Stromal cell of bone marrow (primary cell): ENCODE measurements around the gene LCE1D.
A peak's percentile ranks its signal among the peaks of the same experiment; 100 is the strongest.

Experiments used
- DNase-seq: peaks from one replicate; pipeline ENCODE4 v3.0.0-alpha.2; 2012; ENCODE audit warnings: low read depth

The LCE1D gene

GRCh38 chr1:152796421-152796820 is at the start of gene LCE1D:
Gene LCE1D, plus strand, starts transcription at chr1:152796721. Its CDS starts 1,074 bp downstream, at chr1:152797795.
- no peak for DNase-seq

GRCh38 chr1:152747831-152748230 is 48.7 kb upstream of the LCE1D start:
- no peak for DNase-seq

- peak; percentile 18 for DNase-seq
Observed at GRCh38 chr1:152752225-152752624, 44.3 kb upstream of the LCE1D start.

GRCh38 chr1:152753586-152753985 is 42.9 kb upstream of the LCE1D start:
- DNase-seq = no peak

- DNase-seq = no peak
Observed at GRCh38 chr1:152756872-152757271, 39.6 kb upstream of the LCE1D start.

- no peak for DNase-seq
Observed at GRCh38 chr1:152757747-152758146, 38.8 kb upstream of the LCE1D start, which contains the start of gene KPRP. Gene KPRP, plus strand, starts transcription at chr1:152758025. Its CDS starts 1,564 bp downstream, at chr1:152759589.

GRCh38 chr1:152758636-152759035 is 37.9 kb upstream of the LCE1D start:
- DNase-seq = no peak

- no peak for DNase-seq
Observed at GRCh38 chr1:152759453-152760173, 36.9 kb upstream of the LCE1D start.

GRCh38 chr1:152760551-152761190 is 35.9 kb upstream of the LCE1D start:
- no peak for DNase-seq

- DNase-seq = no peak
Observed at GRCh38 chr1:152761609-152762213, 34.8 kb upstream of the LCE1D start.

- peak; percentile 9 for DNase-seq
Observed at GRCh38 chr1:152768847-152769533, 27.5 kb upstream of the LCE1D start.

- DNase-seq = no peak
Observed at GRCh38 chr1:152770411-152770810, 26.1 kb upstream of the LCE1D start.

- no peak for DNase-seq
Observed at GRCh38 chr1:152774875-152775274, 21.6 kb upstream of the LCE1D start, which contains the start of gene LCE1F. Gene LCE1F, plus strand, starts transcription at chr1:152775140. Its CDS starts 1,232 bp downstream, at chr1:152776372.

- DNase-seq = no peak
Observed at GRCh38 chr1:152776361-152776760, 20.2 kb upstream of the LCE1D start.

GRCh38 chr1:152777510-152778137 is 18.9 kb upstream of the LCE1D start:
- DNase-seq = no peak

GRCh38 chr1:152783095-152783494 is 13.4 kb upstream of the LCE1D start:
- no peak for DNase-seq

- DNase-seq = no peak
Observed at GRCh38 chr1:152786077-152786476, 10.4 kb upstream of the LCE1D start, which contains the start of gene LCE1E. Gene LCE1E, plus strand, starts transcription at chr1:152786257. Its CDS starts 1,043 bp downstream, at chr1:152787300.

- no peak for DNase-seq
Observed at GRCh38 chr1:152795686-152796085, 835 bp upstream of the LCE1D start.

- DNase-seq = no peak
Observed at GRCh38 chr1:152801333-152801732, 4.8 kb downstream of the LCE1D start.

GRCh38 chr1:152806576-152806975 is 10.1 kb downstream of the LCE1D start, which contains the start of gene LCE1C:
Gene LCE1C, minus strand, starts transcription at chr1:152806651. Its CDS starts 1,173 bp downstream, at chr1:152805478.
- DNase-seq = no peak

- DNase-seq = no peak
Observed at GRCh38 chr1:152811050-152811449, 14.5 kb downstream of the LCE1D start.

- DNase-seq = no peak
Observed at GRCh38 chr1:152811671-152812070, 15.2 kb downstream of the LCE1D start, which contains the start of gene LCE1B. Gene LCE1B, plus strand, starts transcription at chr1:152811971. Its CDS starts 476 bp downstream, at chr1:152812447.
